ENCODE data around the gene WDR82.

WDR82 gene

DNA sequence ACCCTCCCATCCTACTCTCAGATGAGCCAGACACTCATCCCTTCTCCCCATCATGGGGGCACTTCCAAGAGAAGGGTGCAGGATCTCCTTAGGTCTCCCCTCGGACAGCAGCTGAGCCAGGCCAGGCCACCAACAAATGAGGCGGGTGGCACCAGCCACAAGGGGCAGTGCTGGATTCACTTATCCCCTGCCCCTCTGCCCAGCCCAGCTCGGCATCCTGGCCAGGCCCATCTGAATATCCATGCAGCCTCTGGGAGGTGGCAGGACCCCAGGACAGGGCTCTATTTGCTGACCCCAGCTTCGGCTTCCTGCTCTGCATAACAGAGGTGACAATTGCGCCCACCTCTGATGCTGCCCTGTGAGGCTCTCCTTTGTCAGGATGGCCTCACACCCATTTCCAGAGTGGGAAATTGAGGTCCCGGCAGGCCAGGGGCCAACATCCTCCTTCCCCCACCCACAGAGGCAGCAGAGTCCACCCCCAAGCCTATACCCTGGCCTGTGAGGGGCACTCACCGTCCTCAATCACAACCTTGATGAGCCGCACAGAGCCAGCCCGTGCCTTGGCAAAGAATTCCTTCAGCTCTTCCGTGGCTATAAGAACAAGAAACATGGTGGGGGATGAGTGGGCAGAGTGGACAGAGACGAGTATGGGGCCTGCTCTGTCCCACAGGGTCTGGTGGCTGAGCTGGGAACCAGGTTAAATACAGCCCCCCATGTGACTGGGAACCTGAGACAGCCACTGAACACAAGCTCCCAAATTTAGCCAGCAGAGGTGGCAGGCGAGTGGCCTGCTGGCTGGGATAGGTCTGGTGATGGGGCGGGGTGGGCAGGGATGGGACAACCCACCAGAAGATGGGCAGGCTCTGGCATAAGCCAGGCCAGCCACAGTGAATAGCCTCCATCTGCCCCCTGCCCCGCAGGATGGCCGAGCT is 43.7 kb downstream of the WDR82 start:
- no peak for DNase-seq

DNA sequence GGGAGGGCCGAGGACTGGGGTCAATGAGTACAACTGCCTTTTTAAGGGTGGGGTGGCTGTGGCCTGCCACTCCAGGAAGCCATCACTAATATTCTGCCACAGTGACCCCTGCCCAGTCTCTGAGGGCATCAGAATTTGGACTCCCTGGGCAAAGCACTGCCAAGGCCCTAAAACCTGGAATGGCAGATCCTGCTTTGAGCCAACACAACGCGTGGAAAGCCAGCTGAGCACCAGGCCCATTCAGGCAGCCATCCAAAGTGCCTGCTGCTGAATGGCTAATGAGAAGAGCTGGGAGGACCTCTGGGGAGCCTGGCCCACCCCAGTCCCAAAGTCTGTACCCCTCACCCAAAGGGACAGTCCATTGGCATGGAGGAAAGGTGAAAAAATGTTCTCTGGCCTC is 44.5 kb downstream of the WDR82 start:
- DNase-seq = no peak

DNA sequence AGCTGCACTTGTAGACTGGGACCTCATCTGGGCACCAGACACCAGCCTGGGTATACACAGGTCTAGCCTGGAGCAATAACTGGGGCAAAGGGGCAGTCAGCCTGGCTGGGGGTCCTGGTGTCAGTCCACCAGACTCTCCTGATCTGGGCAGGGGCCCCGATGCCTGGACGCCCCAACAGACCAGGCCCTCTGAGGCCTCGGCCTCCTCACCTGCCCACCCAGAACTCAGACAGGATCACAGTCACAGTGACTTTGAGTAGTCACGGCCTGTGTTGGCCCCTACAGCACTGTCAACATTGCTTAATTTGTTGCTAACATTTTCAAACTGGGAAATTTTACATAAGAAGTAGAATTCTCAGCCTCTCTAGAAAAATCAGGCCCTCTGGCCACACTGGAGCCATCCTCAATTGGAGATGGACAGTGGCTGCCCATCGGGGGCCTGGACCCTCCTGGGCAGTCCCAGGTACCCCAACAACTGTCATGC is 45.3 kb downstream of the WDR82 start:
- no peak for DNase-seq

DNA sequence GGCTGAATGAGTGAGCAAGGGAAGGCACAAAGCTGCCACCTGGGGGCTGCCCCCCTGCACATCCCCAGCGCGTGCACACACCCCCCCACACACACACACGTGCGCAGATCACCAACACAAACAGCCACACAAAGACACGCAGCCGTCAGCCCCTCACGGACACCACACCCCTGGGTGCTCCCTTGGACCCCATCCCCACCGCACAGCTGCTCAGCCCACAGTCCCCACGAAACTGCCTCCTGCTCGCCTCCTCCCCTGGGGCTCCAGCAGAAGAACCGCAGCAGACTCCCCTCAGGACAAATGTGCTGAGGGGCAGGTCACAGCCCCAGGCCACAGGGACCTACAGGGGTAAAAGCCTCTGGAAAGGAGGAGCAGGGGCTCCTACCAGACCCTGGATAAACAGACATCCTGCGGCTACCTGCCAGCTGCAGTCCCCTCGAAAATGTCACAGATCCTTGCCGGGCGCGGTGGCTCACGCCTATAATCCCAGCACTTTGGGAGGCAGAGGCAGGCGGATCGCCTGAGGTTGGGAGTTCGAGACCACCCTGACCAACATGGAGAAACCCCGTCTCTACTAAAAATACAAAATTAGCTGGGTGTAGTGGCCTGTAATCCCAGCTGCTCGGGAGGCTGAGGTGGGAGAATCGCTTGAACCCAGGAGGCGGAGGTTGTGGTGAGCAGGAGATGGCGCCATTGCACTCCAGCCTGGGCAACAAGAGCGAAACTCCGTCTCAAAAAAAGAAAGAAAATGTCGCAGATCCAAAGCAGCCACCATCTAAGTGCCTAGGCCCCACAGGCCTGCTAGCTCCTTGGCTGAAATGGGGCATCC is 46.0 kb downstream of the WDR82 start:
- no peak for DNase-seq

DNA sequence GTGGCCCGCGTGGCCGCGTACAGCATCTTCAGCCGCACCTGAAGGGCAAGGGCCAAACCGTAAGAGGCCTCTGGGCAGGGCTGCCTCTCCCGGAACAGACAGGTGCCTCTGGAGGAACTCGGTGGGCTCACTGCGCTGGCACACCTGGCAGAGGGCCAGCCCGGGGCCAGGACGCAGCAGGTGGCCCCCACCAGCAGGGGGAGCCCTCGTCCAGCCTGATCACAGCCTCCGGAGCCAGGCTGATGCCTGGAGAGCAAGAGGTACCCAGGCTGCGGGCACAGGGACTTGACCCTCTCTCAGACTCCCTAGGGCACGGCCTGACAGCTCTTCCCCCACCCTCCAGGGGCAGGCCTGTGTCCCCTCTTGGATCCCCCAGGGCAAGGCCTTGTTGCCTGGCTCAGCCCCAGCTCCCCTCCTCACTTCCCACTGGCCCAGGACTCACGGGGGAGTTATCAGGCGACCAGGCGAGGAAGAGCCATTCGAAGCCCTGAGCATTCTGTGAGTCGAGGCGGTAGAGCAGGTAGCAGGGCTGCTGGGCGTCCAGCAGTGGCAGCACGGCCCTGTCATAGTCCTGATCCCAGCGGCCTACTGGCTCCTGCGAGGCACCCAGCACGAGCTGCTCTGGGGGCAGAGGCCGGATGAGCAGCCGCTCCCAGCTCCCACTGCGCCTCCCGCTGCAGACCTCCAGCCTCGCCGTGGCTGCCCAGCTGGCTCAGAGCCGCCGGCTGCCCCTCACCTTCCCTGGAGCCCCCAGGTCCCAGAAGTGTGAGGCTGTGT is 46.8 kb downstream of the WDR82 start:
- DNase-seq = peak; percentile 19

DNA sequence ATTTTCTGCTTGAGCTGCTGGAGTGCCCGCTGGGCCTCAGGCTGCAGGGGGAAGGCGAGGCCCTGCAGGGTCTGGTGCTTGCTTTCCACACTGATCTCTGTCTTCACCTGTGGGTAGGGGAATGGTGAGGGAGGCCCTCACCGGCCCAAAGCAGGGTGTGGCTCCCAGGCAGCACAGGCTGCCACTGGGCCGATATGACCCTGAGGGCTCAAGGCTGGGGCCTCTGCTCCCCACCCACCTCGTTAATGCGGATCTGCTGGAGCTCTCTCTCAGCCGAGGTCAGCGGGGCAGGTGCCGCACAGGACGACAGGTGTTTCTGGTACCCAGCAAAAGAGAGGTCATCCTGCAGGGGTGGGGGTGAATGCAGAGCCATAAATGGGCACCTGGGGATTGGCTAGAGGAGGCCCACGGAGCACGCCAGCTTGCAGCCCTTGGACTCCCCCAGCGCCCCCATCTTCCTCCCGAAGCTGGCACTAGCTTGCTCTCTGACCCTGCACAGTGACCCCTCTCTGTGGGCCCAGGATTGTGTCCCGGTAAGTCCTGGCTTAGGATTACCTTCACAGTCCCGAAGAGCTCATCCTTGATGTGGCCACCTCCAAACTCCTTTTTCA is 47.5 kb downstream of the WDR82 start:
- no peak for DNase-seq

DNA sequence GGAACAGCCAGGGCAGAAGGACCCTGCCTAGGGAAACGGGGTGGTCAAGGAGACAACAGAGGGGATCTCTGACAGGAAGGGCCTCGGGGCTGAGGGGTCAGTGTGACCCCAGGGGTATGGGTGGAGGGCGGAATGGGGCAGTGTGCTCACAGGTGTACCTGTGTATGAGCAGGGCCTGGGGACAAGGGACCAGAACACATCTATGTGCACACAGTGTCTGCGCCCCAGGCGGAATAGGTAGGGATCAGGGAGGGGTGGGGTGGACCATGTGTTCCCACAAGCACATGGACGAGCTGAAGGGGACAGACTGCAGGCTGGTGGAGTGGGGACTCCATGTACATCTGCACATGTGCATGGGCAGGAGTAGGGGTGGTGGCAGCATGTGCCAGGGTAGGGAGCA is 48.0 kb downstream of the WDR82 start:
- DNase-seq = no peak

DNA sequence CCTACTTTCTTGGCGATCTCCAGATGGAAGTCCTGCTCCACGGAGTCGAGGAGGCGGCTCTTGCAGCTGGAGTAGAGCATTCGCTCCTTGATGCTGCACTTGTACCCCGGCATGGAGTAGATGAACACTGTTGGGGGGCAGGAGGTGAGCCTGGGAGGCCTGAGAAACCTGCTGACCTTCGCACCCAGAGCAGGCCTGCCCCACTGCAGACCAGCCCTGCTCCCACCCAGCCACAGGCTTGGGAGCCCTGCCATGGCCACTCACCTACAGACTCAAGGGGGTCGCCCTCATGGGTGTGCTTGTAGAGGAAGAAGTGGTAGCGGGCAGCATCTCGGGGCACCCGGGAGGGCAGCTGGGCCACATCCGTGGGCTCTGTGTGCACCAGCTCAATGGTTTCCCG is 48.8 kb downstream of the WDR82 start:
- no peak for DNase-seq

DNA sequence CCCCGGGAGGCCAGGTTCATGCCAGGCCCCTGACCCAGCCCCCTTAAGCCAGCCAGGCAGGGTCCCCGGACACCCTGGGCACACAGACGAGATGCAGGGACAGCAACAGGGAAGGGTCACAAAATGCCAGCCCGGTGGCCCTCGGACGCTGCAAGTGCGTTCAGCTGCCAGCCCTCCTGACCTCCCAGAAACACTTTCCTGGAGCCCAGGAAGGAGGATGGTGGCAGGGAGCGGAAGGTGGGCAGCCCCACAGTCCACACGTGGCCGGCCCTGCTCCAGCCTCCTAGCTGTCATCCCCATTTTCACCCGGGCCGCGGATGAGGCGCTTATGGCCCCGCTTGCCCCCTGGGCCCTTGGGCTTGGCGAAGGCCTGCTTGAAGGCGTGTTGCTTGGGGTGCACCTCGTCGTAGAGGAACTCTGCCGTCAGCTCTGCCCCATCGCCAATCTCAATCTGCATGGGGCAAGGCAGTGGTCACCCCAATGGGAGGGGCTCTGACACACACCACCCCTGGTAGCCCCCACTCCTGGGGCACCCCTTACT is 49.6 kb downstream of the WDR82 start:
- DNase-seq = no peak

DNA sequence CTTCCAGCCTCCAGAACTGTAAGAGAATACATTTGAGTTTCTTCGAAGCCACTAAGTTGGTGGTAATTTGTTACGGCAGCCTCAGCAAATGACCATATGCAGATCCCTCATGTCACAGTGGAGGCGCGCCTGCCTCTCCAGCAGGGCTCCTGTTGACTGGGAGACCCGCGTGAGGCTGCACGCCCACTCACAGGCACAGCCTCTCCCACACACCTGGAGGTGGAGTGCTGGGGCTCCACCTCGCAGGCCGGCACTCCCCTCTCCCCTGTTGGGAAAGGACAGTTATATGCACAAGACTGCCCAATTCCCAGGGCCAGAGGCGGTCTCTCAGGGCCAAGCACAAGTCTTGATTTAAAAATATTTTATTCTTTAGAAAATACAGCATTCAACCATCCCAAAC is 50.2 kb downstream of the WDR82 start:
- DNase-seq = no peak

DNA sequence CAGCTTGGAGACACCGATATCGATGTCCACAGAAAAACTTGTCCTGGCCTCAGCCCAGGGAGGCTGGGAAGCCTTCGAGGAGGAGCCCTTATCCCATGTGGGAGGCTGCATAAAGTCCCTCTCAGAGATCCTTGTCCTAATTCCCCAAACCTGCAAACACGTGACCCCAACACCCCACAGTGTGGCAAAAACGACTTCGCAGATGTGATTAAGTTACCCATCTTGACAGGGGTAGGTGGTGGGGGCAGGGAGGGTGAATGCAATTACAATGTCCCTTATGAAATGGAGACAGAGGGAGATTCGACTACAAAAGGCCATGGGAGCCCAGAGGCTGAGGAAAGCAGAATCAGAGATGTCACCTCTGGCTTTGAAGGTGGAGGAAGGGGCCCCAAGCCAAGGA is 50.7 kb downstream of the WDR82 start:
- no peak for DNase-seq

DNA sequence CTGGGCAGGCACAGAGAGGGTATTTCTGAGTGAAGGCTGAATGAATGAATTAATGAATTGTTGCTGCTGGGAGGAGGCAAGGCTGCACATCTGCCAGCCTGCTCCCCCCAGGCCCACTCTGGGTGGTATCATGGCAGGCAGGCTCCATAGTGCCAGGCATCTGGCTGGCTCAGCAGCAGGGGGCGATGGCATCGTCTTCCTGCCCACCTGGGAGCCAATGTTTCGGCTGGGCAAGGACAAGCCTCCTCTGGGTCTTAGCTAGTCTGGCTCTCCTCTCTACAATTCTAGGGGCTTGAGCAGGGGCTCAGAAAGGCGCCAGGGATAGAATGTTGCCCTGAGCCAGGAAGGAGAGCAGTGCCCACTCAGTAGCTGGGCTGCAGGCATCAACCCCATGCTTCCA is 51.3 kb downstream of the WDR82 start:
- DNase-seq = no peak

DNA sequence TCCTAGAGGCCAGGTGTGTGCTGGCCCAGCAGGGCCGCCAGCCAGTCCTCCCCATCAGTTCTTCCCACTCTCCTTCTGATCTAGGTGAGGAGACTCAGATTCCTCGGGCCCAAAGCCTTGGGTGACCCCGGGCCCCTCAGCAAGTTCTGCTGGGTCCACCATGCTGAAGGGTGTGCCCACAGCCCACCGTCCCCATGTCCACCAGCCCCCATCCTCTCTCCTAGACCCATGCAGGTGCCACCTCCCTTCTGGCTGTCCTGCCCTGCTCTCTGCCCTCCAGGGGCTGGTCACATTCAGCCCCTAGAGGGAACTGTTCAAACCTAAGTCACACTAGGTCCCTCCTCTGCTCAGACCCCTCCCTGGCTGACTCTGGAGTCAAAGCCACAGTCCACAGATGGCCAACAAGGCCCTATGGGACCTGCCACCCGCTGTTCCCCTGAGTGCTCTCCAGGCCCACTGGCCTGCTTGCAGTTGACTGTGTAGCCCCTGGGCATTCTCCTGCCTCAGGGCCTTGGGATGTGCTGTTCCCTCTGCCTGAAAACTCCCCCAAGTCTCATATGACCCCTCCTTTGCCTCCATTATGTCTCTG is 52.1 kb downstream of the WDR82 start:
- no peak for DNase-seq

DNA sequence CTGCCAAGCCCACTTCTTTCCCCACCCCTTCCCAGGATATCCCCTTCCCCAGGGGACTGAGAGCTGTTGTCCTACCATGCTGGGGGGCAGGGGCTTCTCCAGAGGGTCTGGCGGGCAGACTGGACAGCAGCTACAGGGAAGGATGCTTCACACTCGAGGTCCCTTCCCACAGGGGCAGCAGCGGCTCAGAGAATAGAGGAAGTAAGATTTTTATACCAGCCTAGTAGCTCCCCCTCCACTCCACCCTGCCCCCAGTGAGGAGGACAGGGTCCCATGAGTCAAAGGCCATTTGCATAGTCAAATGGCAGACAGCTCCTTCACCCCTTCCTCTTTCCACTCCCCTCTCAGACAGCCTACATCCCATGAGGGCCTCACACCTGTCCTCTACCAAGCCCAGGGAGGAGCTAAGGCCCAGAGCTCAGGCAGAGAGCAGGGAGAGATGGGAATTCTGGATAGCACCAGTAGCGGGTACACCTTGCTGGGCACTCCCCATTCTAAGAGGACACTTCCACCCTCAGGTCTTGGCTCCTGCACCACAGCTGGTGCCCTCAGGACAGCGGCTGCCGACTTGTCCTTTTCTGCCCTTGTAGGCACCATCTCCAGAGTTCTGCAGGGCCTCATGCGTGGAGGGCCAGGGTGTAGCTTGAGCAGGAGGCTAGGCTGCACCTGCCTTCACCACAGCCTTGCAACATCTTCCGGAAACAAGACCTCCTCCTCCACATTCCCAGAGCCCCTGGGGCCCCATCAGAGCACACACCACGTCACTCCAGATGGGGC is 52.8 kb downstream of the WDR82 start, which contains the start of gene TLR9:
Gene TLR9 (minus strand): TSS at position 194 of the 777 bp plus-strand sequence. CDS start 116 bp downstream, at position 78.
- no peak for DNase-seq

DNA sequence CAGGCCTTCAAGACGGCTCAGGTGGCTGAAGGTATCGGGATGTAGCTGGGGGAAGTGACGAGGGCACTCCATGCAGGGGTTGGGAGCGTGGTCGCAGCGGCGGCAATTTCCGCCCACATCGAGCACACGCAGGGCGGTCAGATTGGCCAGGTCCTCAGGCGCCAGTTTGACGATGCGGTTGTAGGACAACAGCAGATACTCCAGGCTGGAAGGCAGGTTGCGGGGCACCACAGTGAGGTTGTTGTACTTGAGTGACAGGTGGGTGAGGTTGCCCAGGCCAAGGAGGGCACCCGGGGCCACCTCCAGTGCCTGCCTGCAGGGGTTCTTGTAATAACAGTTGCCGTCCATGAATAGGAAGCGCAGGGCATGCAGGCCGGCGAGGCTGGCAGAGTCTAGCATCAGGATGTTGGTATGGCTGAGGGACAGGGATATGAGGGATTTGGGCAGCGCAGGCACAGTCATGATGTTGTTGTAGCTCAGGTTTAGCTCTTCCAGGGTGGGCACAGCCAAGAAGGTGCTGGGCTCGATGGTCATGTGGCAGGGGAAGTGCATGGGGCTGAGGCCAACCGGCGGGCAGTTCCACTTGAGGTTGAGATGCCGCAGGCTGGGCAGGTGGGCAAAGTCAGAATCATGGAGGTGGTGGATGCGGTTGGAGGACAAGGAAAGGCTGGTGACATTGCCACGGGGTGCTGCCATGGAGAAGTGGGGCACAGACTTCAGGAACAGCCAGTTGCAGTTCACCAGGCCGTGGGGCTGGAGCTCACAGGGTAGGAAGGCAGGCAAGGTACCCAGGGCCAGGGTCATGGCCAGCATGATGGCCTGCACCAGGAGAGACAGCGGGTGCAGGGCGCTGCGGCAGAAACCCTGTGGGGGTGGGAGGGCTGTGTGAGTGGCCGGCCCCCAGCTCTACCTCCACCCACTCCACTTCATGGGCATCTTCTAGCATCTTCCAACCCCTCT is 54.7 kb downstream of the WDR82 start:
- DNase-seq = no peak

DNA sequence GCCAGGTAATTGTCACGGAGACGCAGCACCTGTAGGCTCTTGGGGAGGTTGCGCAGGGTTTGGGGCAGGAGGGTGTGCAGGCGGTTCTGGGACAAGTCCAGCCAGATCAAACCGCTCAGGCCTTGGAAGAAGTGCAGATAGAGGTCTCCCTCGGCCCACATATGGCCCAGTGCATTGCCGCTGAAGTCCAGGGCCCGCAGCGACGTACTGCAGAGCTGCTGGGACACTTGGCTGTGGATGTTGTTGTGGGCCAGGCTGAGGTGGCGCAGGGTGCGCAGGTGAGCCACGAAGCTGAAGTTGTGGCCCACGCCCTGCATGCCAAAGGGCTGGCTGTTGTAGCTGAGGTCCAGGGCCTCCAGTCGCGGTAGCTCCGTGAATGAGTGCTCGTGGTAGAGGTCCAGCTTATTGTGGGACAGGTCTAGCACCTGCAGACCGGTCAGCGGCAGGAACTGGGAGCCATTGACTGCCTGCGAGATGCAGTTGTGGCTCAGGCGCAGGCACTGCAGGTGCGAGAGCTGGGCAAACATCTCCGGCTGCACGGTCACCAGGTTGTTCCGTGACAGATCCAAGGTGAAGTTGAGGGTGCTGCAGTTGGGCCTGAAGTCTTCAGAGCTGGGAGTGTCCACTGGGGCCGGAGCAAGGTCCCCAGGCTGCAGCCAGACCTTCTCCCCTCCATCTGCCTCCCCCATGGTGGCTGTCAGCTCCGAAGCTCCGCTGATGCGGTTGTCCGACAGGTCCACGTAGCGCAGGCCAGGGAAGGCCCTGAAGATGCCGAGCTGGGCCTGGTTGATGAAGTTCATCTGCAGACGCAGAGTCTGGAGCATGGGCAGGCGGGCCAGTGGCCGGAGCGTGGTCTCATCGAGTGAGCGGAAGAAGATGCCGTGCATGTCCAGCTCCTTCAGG is 55.9 kb downstream of the WDR82 start:
- no peak for DNase-seq

DNA sequence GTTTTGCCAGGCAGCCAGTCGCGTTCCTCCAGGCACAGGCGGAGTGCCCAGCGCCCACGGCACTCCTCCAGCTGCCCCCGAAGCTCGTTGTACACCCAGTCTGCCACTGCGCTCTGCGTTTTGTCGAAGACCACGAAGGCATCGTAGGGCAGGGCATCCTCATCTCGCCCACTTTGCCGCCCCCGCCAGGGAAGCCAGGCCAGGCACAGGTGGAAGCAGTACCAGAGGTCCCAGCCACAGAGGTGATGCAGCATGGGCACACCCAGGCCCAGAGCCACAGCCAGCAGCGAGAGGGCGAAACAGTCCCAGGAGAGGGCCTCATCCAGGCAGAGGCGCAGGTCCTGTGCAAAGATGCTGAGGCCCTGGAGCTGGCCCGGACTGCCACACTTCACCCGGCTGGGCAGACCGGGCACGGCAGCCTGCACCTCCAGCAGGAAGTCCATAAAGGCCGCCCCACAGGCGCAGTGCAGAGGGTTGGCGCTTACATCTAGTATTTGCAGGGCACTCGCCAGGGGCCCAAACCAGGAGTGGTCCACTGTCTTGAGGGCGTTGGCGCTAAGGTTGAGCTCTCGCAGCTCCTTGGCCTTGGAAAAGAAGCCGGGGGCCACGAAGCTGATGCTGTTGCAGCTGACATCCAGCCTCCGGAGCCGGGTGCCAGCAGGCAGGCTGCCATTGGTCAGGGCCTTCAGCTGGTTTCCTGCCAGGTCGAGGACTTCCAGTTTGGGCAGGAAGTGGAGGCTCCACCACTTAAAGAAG is 56.7 kb downstream of the WDR82 start:
- no peak for DNase-seq

DNA sequence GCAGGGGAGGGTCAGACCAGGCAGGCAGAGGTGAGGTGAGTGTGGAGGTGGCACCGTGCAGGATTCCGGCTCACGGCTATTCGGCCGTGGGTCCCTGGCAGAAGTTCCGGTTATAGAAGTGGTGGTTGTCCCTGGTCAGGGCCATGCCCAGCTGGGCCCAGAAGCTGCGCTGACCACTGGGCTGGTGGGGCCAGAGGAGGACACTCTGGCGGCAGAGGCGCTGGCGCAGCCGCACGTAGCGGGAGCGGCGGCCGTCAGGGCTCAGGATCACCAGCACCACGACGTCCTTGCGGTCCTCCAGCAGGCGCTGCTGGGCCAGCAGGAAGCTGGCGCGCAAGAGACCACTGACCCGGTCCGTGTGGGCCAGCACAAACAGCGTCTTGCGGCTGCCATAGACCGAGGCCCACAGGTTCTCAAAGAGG is 57.3 kb downstream of the WDR82 start:
- DNase-seq = no peak

Measured in NCI-H1694 treated with DMSO at 0.1 percent for 48 hours (cell line).